Erythroblast (primary cell): Measurements from ENCODE around the gene COL6A1.

ENCODE experiments used
- GATA1 ChIP-seq: IDR thresholded peaks from 2 replicates; pipeline ENCODE4 v1.6.1; 2011; ENCODE audit warnings: low read depth, mild to moderate bottlenecking, control low read depth, low read length, moderate library complexity
- POLR2A ChIP-seq: IDR thresholded peaks from 2 replicates; pipeline ENCODE4 v1.6.1; 2011; ENCODE audit warnings: mild to moderate bottlenecking, low read length

- TF ChIP-seq POLR2A (no peak), GATA1 (no peak)
These were observed 70.5 kb downstream of the COL6A1 start for GRCh38 chr21:46051821-46052675.
